HG03442 (cell line): Measurements from ENCODE around the gene ZNF79.

Source experiments
- ATAC-seq: cut with Tn5 transposase; IDR thresholded peaks from one replicate; pipeline ENCODE4 v1.9.1; 2021; ENCODE audit warnings: mild to moderate bottlenecking, moderate library complexity; ENCODE audit not compliant: unreplicated experiment

ZNF79 gene

GRCh38 chr9:127423934-127424675 lies at the start of gene ZNF79:
ZNF79 (plus strand) TSS chr9:127424382; CDS start chr9:127424788, 406 bp downstream.
- peak; percentile 84 for ATAC-seq

GRCh38 chr9:127380479-127380878 lies 43.7 kb upstream of the ZNF79 start:
- no peak for ATAC-seq

- ATAC-seq, result no peak
Measured at GRCh38 chr9:127382541-127382940, 41.6 kb upstream of the ZNF79 start.

GRCh38 chr9:127384016-127384730 lies 40.0 kb upstream of the ZNF79 start:
- no peak for ATAC-seq

GRCh38 chr9:127384901-127385300 lies 39.3 kb upstream of the ZNF79 start:
- ATAC-seq, result no peak

- no peak for ATAC-seq
Measured at GRCh38 chr9:127386249-127386648, 37.9 kb upstream of the ZNF79 start.

GRCh38 chr9:127386981-127387380 lies 37.2 kb upstream of the ZNF79 start:
- ATAC-seq, result no peak

GRCh38 chr9:127388037-127388855 lies 35.9 kb upstream of the ZNF79 start:
- ATAC-seq, result peak; percentile 82

- ATAC-seq, result peak; percentile 7
Measured at GRCh38 chr9:127388856-127389238, 35.3 kb upstream of the ZNF79 start.

GRCh38 chr9:127389381-127390247 lies 34.6 kb upstream of the ZNF79 start:
- ATAC-seq, result no peak

GRCh38 chr9:127390248-127390545 lies 34.0 kb upstream of the ZNF79 start:
- ATAC-seq, result no peak

GRCh38 chr9:127390563-127390962 lies 33.6 kb upstream of the ZNF79 start:
- no peak for ATAC-seq

- no peak for ATAC-seq
Measured at GRCh38 chr9:127392166-127392565, 32.0 kb upstream of the ZNF79 start.

- ATAC-seq, result no peak
Measured at GRCh38 chr9:127392976-127393375, 31.2 kb upstream of the ZNF79 start.

GRCh38 chr9:127393645-127394044 lies 30.5 kb upstream of the ZNF79 start:
- no peak for ATAC-seq

GRCh38 chr9:127395497-127396252 lies 28.5 kb upstream of the ZNF79 start:
- ATAC-seq, result no peak

- ATAC-seq, result no peak
Measured at GRCh38 chr9:127396253-127396807, 27.9 kb upstream of the ZNF79 start.

- ATAC-seq, result peak; percentile 91
Measured at GRCh38 chr9:127396808-127397645, 27.2 kb upstream of the ZNF79 start, which contains the start of gene SLC2A8. SLC2A8 (plus strand) TSS chr9:127397169; CDS start chr9:127397231, 62 bp downstream.
